ENCODE measurements around the gene DDX10.

DDX10 gene

DNA sequence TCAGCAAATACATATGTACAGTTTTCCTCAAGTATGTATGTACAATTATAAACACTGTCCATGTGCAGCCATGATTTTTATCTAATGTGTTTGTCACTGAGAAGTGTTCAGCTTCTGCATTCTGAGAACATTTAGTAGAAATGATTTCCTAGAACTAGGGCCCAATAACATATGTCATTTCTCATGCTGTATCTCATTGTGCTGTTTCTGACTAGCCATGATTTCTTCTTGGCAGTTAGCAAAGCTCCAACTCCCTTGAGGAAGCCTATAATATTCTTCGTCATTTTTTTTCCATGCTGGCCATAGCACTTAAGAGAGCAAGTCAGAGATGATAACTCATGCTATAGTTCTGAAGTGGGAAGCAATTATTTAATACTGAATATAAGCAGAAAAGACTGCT, 187.8 kb downstream of the DDX10 start:
- H3K27ac ChIP-seq (ENCODE audit: low read depth, low read length), result no peak overlapping the region
- H3K4me2 ChIP-seq (ENCODE audit: low read length), result no peak overlapping the region; the same call in 1 of the 2 replicates
- peaks cover 11% of the 10 kb centered on the region for H3K36me3 ChIP-seq (ENCODE audit: control insufficient read depth, low read length)
- H3K4me3 ChIP-seq (ENCODE audit: low read length), result no peak overlapping the region
- no peaks in the 10 kb centered on the region for H3K9me2 ChIP-seq (replicated peaks; ENCODE audit: control insufficient read depth, low read length)
- no peaks in the 10 kb centered on the region for H4K20me1 ChIP-seq (ENCODE audit: control insufficient read depth, insufficient read depth, low read depth, low read length)
- H3K27me3 ChIP-seq (ENCODE audit: control insufficient read depth, low read length), result no peaks in the 10 kb centered on the region
- 0 out of 2 replicates have a peak, but pooled peaks cover 2% of the 10 kb centered on the region for H3F3A ChIP-seq (ENCODE audit: control insufficient read depth, insufficient read depth)
- TF ChIP-seq, protein P1, sequence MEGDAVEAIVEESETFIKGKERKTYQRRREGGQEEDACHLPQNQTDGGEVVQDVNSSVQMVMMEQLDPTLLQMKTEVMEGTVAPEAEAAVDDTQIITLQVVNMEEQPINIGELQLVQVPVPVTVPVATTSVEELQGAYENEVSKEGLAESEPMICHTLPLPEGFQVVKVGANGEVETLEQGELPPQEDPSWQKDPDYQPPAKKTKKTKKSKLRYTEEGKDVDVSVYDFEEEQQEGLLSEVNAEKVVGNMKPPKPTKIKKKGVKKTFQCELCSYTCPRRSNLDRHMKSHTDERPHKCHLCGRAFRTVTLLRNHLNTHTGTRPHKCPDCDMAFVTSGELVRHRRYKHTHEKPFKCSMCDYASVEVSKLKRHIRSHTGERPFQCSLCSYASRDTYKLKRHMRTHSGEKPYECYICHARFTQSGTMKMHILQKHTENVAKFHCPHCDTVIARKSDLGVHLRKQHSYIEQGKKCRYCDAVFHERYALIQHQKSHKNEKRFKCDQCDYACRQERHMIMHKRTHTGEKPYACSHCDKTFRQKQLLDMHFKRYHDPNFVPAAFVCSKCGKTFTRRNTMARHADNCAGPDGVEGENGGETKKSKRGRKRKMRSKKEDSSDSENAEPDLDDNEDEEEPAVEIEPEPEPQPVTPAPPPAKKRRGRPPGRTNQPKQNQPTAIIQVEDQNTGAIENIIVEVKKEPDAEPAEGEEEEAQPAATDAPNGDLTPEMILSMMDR (IDR thresholded peaks at IDR 0.05; ENCODE audit: low read depth, low read length, poor library complexity, severe bottlenecking), result no peak
- no peak for TF ChIP-seq EZH2phosphoT487 (IDR thresholded peaks at IDR 0.05; ENCODE audit: borderline replicate concordance, low read length)
- no peaks in the 10 kb centered on the region for H3K79me2 ChIP-seq (ENCODE audit: control insufficient read depth, low read length)
- H3K9me3 ChIP-seq (ENCODE audit: control insufficient read depth, insufficient read depth, low read length), result no peaks in the 10 kb centered on the region
- peaks cover 23% of the 10 kb centered on the region for H3K4me1 ChIP-seq (ENCODE audit: control insufficient read depth, low read length)

DNA sequence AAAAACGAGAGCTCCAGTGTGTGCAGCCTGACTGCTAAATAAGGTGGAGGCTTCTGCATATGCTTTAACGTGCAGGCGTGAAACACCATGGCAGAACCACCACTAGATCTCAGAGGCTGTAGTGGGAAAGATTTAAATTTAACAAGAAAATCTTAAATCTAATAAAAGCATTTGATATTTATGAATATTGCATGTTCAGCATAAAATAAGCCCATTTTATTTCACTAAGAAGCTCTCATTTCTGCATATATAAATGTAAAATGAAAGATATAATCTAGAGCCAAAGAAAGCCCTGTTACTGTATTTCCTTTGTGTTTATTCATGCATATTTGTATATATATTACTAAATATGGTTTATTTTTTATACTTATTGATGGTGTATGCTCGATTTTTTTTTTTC, 188.3 kb downstream of the DDX10 start:
- H4K20me1 ChIP-seq (ENCODE audit: control insufficient read depth, insufficient read depth, low read depth, low read length), result no peaks in the 10 kb centered on the region
- no peaks in the 10 kb centered on the region for H3K9me3 ChIP-seq (ENCODE audit: control insufficient read depth, insufficient read depth, low read length)
- no peak overlapping the region for H3K27ac ChIP-seq (ENCODE audit: low read depth, low read length)
- no peak overlapping the region for H3K4me3 ChIP-seq (ENCODE audit: low read length)
- peaks cover 23% of the 10 kb centered on the region for H3K4me1 ChIP-seq (ENCODE audit: control insufficient read depth, low read length)
- no peaks in the 10 kb centered on the region for H3K79me2 ChIP-seq (ENCODE audit: control insufficient read depth, low read length)
- H3K36me3 ChIP-seq (ENCODE audit: control insufficient read depth, low read length), result peaks cover 11% of the 10 kb centered on the region; the same call in 1 of the 2 replicates
- no peaks in the 10 kb centered on the region for H3K27me3 ChIP-seq (ENCODE audit: control insufficient read depth, low read length)
- no peak for TF ChIP-seq EZH2phosphoT487 (IDR thresholded peaks at IDR 0.05; ENCODE audit: borderline replicate concordance, low read length)
- TF ChIP-seq, protein P1 (IDR thresholded peaks at IDR 0.05; ENCODE audit: low read depth, low read length, poor library complexity, severe bottlenecking), result no peak
- H3K9me2 ChIP-seq (replicated peaks; ENCODE audit: control insufficient read depth, low read length), result no peaks in the 10 kb centered on the region
- peak overlapping the region; percentile 76; the same call in 1 of the 2 replicates for H3K4me2 ChIP-seq (ENCODE audit: low read length)
- H3F3A ChIP-seq (ENCODE audit: control insufficient read depth, insufficient read depth), result 0 out of 2 replicates have a peak, but pooled peaks cover 2% of the 10 kb centered on the region

DNA sequence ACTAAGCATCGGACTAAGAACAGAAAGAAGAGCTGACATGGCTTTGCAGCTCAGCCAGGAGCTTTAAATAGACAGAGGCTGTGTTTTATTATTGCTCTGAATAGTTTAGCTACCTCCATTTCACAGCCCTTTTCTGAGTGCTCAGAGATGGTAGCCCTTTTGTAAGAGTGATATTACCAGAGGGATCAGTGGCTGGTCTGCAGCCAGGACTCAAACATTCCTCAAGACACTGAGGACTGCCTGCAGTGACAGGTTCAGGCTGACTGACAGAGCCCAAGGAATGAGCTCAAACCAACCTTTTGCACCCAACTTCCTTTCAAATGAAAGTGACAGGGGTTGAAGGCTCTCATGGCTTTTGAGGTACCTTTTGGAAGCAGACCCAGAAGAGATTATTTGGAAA, 189.0 kb downstream of the DDX10 start:
- no peaks in the 10 kb centered on the region for H3K9me2 ChIP-seq (replicated peaks; ENCODE audit: control insufficient read depth, low read length)
- H3F3A ChIP-seq (ENCODE audit: control insufficient read depth, insufficient read depth), result 0 out of 2 replicates have a peak, but pooled peaks cover 2% of the 10 kb centered on the region
- no peaks in the 10 kb centered on the region for H3K27me3 ChIP-seq (ENCODE audit: control insufficient read depth, low read length)
- TF ChIP-seq, protein P1 (IDR thresholded peaks at IDR 0.05; ENCODE audit: low read depth, low read length, poor library complexity, severe bottlenecking), result no peak
- TF ChIP-seq EZH2phosphoT487 (IDR thresholded peaks at IDR 0.05; ENCODE audit: borderline replicate concordance, low read length), result no peak
- peak overlapping the region; percentile 36 for H3K27ac ChIP-seq (ENCODE audit: low read depth, low read length)
- H3K79me2 ChIP-seq (ENCODE audit: control insufficient read depth, low read length), result no peaks in the 10 kb centered on the region
- H3K36me3 ChIP-seq (ENCODE audit: control insufficient read depth, low read length), result peaks cover 13% of the 10 kb centered on the region; the same call in 1 of the 2 replicates
- H3K9me3 ChIP-seq (ENCODE audit: control insufficient read depth, insufficient read depth, low read length), result no peaks in the 10 kb centered on the region
- H4K20me1 ChIP-seq (ENCODE audit: control insufficient read depth, insufficient read depth, low read depth, low read length), result no peaks in the 10 kb centered on the region
- H3K4me2 ChIP-seq (ENCODE audit: low read length), result peak overlapping the region; percentile 76
- H3K4me1 ChIP-seq (ENCODE audit: control insufficient read depth, low read length), result peaks cover 23% of the 10 kb centered on the region
- peak overlapping the region; percentile 62 for H3K4me3 ChIP-seq (ENCODE audit: low read length)

Measured in DOHH2 (cell line).